ENCODE results near the gene PMFBP1. TPM values are rescaled to one million over a fixed set of nuclear protein-coding genes. Genes with fewer than 3 reads are reported as not detected.

The PMFBP1 gene
- total and polyA plus RNA-seq, 10 of the 15 experiments (the other 5 are each of a cell fraction or from before 2014, with no cell fraction given), result 0.40 to 2.3 (median 1.1) TPM

GRCh38 chr16:72142476-72142875, 29.5 kb downstream of the PMFBP1 start:
- H2AFZ ChIP-seq (ENCODE audit: control insufficient read depth, low read depth, low read length), result no peak overlapping the region
- no peak overlapping the region for H3K4me2 ChIP-seq (ENCODE audit: control insufficient read depth, insufficient read depth)
- SMC1A ChIA-PET (ENCODE audit: uncharacterized antibody, unreplicated experiment), result interaction anchor here (1.6 kb wide), 1 partner anchor 15 kb away, joined by 4 read pairs; no protein-coding TSS in a partner anchor
- no peaks in the 10 kb centered on the region for H3K79me2 ChIP-seq (ENCODE audit: control insufficient read depth, insufficient read depth, low read length)
- POLR2A ChIA-PET, result no interaction called here
- H3K9me3 ChIP-seq (replicated peaks; ENCODE audit: control insufficient read depth, insufficient read depth, low read length), result no peaks in the 10 kb centered on the region
- no peak overlapping the region for H3K27ac ChIP-seq (ENCODE audit: control insufficient read depth, insufficient read depth)
- RAD21 ChIA-PET (ENCODE audit: unreplicated experiment), result no interaction called here
- H3K27me3 ChIP-seq (replicated peaks in 1 of 2; ENCODE audit: control insufficient read depth in 2 of 2, insufficient read depth in 2 of 2, low read length in 1 of 2), result no peaks in the 10 kb centered on the region
- in situ Hi-C loops (cut with MboI), result no loop called here
- FAIRE-seq (no peak), DNase-seq (ENCODE audit: low read depth, low spot score) (no peak), ATAC-seq (no peak)
- no peak overlapping the region for H3K4me3 ChIP-seq
- no peaks in the 10 kb centered on the region for H3K36me3 ChIP-seq (ENCODE audit: control insufficient read depth in 2 of 2, insufficient read depth in 2 of 2, low read length in 1 of 2)
- WGBS (ENCODE audit: insufficient coverage, insufficient replicate concordance, low lambda C conversion rate, missing lambda C conversion rate), result 92% methylated on average over 1 of the region's 1 CpG
- H3K4me1 ChIP-seq (ENCODE audit: control insufficient read depth, insufficient read depth, low read length), result no peaks in the 10 kb centered on the region
- CTCF ChIA-PET, result interaction anchor here (0.7 to 3.1 kb wide), 2 partner anchors 17 to 1401 kb away, joined by 3 to 12 read pairs; no protein-coding TSS in a partner anchor
- H3K9ac ChIP-seq (ENCODE audit: control insufficient read depth, insufficient read depth, low read length), result no peak overlapping the region
- no peak for TF ChIP-seq MTA2 (IDR thresholded peaks at IDR 0.05; ENCODE audit: low read depth)
- TF ChIP-seq ETV6 (conservative IDR thresholded peaks at IDR 0.05 in 1 of 2, IDR thresholded peaks at IDR 0.05 in 1 of 2; ENCODE audit: borderline replicate concordance in 1 of 2, low read depth in 1 of 2), result no peak
- no peak for TF ChIP-seq HCFC1 (IDR thresholded peaks at IDR 0.05; ENCODE audit: low read length)
- no peak for TF ChIP-seq CBX5 (IDR thresholded peaks at IDR 0.05; ENCODE audit: low read depth)
- TF ChIP-seq SRF (IDR thresholded peaks at IDR 0.05; ENCODE audit: low read depth in 2 of 2, low read length in 2 of 2), result no peak
- TF ChIP-seq TARDBP (IDR thresholded peaks at IDR 0.05; ENCODE audit: borderline replicate concordance), result no peak
- TF ChIP-seq DPF2 (IDR thresholded peaks at IDR 0.05), result no peak
- no peak for TF ChIP-seq RAD51 (IDR thresholded peaks at IDR 0.05)
- TF ChIP-seq CBFB (IDR thresholded peaks at IDR 0.05; ENCODE audit: low read depth), result no peak
- TF ChIP-seq CTCF (IDR thresholded peaks at IDR 0.05 in 2 of 3, conservative IDR thresholded peaks at IDR 0.05 in 1 of 3; ENCODE audit: control insufficient read depth in 2 of 3, extremely low read depth in 1 of 3, insufficient read depth in 1 of 3, low read depth in 3 of 3, low read length in 3 of 3), result no peak
- TF ChIP-seq POLR2AphosphoS5 (IDR thresholded peaks at IDR 0.05; ENCODE audit: low read length), result no peak
- TF ChIP-seq NR2F1 (conservative IDR thresholded peaks at IDR 0.05), result no peak
- no peak for TF ChIP-seq EP300 (IDR thresholded peaks at IDR 0.05; ENCODE audit: borderline replicate concordance in 1 of 2, control insufficient read depth in 1 of 2, low read depth in 2 of 2, low read length in 2 of 2)
- no TSS peak for BruUV-seq (replicated peaks)
- no peaks in the 10 kb centered on the region for H4K20me1 ChIP-seq (ENCODE audit: control insufficient read depth, insufficient read depth)
- intact Hi-C loops (cut with micrococcal nuclease; ENCODE audit: unreplicated experiment), result no loop called here
